GM18511 (cell line): ENCODE results near the gene CDK6.

ENCODE experiments used
- ATAC-seq: cut with Tn5 transposase; IDR thresholded peaks from one replicate; pipeline ENCODE4 v1.9.1; 2021; ENCODE audit warnings: mild to moderate bottlenecking, moderate library complexity; ENCODE audit not compliant: unreplicated experiment

Gene CDK6

DNA sequence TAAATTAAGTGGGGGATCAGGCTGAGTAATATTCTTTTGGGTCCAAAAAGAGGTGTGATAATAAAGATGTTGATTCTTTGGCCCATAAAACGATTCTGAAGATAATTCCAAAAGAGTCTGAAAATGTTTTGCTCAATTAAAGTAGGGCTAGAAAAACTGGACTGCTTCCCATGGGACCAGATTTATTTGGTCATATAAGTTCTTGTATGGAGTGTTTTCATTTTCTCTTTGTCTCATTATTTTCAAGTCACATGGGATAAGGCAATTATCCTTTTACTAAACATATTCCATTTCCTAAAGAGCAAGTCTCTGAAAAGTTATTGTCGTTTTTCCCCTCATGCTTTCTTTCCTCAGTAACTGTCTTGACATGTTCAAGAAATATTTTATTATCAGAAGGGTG is 41.5 kb downstream of the CDK6 start:
- ATAC-seq, result no peak

DNA sequence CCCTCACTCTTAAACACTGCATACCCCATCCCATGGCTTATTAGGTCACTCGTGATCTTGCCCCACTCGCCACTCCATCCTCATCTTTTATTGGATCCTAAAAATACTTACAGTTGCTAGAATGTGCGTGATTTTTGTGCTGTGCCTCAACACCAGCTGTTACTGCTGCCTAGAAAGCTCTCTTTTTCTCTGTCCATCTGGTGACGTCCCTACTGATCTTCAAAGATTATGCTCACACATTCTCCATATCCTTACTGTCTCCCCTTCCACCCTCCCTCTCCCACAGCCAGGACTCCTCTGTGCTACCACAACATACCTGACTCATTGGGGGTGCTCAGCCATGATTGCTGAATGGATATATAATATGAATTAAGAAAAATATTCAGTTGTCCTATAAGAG is 42.0 kb downstream of the CDK6 start:
- ATAC-seq, result no peak

DNA sequence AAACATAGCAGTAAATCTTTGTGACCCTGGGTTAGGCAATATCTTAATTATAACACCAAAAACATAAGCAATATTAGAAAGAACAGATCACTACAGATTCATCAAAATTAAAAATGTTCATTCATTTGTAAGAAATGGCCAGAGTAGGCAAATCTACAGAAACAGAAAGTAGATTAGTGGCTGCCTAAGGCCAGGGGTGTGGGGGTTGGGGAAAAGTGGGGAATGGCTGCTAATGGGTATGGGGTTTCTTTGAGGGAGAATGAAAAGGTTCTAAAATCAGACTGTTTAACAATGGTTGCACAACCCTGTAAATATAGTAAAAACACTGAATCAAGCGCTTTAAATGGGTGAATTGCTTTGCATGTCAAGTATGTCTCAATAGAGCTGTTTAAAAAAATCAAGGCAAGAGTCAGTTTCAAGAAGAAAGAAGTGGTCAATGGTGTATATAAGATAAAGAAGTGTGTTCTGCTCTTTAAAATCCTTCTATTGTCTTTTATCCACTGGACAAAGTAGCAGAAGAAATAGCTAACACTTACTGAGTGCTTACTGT is 42.6 kb downstream of the CDK6 start:
- ATAC-seq, result no peak

DNA sequence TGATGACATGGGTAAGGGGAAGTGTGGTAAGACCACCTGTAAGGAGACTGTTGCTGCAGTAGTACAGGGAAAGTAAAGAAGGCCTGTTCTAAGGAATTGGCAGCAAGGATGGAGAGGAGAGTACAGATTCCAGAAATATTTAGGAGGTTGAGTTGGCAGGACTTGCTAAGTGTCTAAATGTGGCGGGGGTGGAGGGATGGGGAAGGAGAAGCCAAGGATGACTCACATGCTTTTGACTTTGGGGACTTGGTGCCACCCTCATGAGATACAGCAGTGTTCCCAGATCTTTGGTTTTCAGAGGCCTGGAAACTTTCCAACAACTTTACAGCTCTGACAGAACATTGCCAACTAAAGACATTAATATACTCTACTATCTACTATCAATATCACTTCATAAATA is 45.4 kb downstream of the CDK6 start:
- no peak for ATAC-seq

DNA sequence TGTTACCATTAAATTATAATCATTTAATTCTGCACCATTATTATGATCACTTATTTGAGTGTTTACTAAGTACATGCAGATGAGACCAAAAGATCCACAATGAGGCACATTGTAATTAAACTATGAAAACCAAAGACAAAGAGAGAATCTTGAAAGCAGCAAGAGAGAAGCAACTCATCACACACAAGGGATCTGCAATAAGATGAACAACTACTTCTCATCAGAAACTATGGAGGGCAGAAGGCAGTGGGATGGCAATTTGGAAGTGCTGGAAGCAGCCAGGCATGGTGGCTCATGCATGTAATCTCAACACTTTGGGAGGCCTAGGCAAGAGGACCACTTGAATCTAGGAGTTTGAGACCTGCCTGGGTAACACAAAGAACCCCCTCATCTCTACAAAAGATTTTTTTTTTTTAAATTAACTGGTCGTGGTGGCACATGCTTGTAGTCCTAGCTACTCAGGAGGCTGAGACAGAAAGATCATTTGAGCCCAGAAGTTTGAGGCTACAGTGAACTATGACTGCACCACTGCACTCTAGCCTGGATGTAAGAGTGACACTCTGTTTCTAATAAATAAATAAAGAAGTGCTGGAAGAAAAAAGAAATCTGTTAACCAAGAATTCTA is 47.7 kb downstream of the CDK6 start:
- ATAC-seq, result no peak

DNA sequence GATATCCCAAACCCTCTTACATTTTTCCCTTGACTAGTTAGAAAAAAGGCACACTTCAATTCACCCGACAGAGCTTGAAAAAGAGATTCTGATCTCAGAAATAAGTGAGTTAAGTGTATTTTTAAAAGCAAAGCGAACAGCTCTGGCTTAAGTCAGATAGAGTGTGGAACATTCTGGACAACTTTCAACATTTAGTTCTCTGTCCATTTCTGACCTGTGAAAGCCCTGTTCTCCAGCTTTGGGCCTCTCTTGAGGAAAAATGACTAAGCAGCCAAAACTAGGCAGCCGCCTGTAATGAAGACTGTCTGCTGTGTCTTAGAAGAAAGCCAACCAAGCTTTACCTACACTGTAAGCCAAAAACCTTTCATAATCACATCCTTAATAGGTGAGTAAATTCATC is 50.5 kb downstream of the CDK6 start:
- no peak for ATAC-seq

DNA sequence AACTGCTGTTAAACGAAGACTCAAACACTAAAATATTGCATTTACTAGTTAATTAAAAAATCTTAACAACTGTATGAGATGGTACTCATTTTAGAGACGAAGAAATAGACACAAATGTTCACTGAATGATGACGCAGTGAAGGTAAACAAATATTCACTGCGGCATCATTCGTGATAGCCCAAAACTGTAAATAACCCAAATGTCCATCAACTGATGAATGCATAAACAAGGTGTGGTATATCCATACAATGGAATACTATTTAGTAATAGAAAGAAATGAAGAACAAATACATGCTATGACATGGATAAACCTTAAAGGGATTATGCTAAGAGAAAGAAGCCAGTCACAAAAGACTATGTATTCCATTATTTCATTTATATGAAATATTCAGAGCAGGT is 51.4 kb downstream of the CDK6 start:
- ATAC-seq, result no peak

DNA sequence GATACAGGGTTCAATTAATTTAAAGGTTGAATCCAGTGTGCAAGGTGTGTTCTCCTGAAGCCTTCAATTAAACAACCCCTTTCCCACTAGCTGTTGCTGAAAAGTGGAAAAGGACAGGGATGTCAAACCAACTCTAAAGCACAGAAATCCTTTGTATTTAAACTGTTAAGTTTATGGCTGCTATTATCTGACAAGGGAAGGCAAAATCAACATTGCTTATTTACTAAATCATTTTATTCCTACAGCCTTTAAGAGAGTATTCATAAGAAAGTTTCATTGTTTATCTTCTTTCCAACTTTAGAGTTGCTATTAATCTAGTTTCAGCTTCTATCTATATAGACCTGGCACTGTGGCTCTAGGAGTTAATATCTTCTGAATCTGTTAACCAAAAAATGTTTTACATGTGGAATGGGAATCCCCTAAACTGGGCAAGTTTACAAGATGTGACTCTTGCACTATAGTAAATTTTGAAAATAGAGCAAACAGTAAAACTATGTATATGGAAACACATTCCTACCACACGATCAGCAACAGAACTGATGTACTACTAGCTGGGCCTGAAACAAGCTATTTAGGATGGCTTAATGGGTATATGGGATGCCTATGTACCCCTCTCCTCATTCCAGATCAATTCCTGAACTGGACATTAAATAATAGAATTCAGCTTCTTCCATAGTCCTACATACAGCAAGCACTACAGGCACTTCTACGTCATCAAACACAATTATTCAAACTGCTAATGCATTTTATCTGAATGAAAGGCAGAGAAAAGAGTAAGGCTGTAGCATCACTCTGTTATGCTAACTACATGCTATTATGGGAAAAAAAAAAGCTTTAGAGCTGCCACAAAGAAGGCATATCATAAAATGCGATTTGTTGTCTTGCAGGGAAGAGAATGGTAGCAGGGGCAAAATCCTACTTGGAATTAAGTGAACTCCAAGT is 52.8 kb downstream of the CDK6 start:
- ATAC-seq, result peak; percentile 44

DNA sequence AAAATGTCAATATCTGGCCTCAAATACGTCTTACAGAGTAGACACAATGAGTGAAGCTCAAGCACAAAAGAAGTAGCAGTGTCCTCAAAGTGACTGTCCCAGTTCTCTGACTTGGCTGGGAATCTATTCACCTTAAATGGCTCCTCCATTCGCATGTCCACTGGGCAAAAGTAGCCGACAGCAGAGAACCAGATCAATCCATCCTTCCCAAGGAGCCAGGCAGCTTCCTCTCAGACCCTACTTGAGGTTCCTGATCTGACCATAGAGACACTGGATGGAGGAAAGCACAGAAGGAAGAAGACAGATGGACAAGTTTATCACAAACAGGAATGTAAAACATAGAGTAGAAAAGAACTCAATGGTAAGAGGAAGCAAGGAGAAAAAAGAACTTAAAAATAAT is 53.5 kb downstream of the CDK6 start:
- no peak for ATAC-seq

DNA sequence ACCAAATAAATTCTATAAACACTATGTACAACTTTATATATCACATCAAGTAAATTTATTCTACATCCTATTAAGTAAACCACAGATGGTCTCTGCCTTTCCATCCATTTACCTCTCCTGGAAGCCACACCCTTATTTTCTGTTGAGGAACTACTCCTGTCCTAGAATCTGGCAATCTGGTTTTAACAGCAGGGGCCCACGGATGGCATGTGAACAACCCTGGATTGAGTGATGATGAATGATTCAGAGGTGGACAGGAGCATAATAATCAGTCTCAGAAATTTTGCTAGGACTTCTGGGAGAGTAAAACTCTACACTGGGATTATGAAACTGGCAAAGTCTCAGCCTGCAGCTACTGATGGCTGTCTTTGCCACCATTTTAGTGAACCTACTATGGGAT is 54.1 kb downstream of the CDK6 start:
- no peak for ATAC-seq

DNA sequence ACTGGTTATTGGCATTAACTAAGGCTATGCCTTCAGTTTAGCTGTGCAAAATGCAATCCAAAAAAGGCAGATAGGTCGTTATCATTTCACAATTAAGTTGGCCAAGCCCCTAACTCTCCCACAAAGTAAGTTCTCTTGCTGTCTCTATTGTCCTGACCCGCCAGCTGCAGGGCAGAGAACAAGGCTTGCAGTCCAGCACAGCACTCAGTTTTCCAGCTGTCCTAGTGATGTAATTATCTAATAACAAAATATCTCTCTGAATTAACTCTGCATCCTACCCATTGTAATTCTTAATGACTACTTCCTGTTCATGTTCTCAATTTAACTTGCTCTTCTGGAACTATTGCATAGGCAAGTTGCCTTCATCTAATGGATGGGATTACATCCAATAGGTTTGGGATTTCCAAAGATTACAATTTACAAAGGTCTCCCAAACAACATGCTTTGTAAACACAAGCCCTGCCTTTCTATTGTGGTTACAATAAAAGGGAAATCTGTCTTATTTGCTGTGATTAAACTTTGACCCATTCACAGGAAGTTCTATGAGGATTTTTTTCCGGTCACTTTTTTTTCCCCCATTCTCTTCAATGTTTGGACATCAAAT is 55.2 kb downstream of the CDK6 start:
- ATAC-seq, result no peak

DNA sequence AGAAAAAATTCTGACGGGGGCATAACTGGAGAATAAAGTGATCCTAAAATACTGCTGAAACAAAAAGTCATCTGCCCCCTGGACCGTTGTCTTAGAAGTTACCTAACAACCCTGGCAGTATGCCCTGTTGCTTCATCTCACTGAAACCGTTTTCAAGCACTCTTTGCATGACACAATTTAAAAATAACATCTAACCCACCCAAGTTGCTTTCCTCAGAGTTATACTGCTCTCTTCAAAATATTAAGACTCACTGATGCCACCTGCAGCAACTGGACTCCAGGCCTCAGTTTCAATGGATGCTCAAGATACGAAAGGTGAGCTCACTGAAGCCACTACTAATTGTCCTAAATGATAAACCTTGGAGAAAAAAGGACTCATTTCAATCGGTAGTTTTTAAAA is 57.4 kb downstream of the CDK6 start:
- ATAC-seq, result peak; percentile 81

DNA sequence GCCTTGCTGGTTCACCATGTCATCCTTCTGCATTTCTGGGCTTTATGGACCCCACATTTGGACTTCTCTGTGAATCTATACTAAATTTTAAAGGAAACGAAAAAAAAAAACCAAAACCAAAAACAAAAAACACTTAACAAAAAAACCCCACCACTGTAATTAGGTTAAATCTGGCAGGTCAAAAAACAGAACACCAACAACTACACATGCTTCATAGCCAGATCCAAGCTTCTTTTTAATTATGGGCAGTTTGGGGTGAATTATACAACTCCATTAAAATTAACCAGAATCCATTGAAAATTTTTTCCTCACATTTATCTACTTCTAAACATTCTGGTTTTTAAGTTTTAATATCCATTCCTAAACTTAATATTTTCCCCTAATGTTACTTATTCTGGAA is 58.4 kb downstream of the CDK6 start:
- no peak for ATAC-seq

DNA sequence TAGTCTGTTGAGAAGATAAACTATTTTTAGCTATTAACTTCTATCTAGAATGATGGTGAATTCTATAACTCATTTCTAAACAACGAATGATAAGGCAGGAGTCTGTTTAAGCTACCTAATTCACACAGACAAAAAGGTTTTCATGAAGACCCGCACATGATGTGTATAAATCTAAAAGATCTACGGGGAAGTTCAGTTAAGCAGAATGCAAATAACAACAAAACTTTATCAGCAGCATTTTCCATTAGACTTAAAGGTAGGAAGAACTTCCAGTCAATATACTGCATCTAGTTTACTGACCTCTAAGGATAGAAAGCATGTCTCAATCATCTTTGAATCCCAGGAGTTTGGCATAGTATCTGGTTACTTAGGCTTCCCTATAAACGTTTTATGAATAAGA is 62.6 kb downstream of the CDK6 start:
- ATAC-seq, result no peak

DNA sequence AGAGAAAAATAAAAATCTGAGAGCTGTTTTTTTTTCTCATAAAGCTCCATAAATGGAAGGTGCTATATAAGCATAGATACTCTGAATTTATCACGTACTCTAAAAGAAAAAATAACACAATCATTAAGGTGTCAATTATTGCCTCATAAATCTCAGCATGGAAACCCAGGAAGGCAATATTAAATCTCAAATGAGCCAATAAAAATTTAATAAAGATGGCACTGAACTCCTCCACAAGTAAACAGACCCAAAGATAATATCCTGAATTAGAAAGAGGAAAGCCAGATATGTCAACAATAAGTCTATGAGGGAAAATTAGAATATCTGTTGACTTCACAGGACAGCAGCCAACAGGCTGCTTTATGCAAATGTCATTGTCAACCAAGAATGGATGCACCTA is 66.5 kb downstream of the CDK6 start:
- no peak for ATAC-seq

DNA sequence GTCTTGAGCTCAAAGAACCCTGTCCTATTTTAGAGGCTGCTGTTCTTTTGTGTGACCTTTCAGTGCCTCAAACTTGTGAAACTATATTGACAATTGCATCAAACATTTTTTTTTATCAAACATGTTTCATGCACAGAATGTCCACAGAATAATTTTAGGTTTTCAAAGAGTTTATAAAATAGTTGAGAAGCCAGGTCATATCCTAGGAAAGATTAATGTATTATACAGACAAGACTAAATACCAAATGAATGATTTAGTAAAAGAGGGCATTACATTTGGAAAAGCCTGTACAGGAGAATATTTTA is 67.0 kb downstream of the CDK6 start:
- peak; percentile 29 for ATAC-seq

DNA sequence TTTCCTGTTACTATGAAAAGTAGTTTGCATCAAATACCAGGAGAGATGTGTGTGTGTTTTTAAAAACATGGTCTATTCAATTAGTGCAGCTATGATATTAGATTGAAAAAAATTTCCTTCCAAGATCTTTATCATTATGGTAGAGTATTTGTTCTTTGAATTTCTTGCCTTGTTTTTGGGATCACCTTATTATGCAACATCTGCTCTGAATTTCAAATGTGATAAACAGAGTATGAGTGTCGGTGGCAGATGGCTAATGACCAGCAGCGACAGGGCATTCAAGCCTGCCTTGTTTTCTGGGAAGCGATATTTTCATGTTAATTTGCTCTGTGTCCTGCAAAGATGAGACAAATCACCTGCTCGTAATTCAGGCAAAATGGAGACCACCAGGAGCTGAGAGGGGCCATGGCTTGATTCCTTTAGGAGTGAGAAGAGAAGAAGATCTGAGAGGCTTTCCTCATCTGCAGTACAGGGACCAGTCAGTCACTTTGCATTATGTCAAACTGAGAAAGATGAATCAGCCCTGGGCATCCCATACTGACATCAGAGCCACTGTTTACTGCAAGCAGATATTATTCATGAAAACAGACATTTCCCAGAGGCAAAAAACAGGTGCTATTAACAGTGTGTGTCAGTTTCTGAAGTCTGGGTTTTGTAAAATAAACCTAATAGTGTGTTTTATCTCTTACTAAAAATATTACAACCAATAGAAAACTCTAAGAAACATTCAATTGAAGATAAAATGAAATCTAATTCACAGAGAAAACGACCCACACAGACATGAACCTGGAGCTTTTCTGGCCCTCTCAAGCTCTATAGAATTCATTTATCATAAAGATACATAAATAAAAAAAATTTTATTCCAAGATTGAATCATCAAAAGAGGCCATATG is 67.6 kb downstream of the CDK6 start:
- ATAC-seq, result peak; percentile 79

DNA sequence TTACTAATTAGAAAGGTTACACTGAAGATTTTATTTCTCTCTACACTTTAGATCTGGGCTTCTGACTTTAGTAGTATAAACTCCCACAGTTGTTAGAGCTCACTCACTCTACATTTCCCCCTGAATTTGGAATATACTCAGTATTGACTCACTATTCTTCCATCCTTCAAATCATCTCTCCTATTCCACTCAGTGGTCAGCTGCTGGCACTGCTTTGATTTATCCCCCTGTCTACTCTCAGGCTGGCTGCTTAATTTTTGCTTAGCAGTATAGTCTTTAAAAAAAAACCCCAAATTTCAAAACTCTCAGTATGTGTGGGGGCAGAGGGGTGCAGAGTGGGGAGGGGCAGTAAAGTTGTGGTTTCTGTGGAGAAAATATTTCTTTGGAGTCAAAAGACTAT is 68.9 kb downstream of the CDK6 start:
- ATAC-seq, result no peak

DNA sequence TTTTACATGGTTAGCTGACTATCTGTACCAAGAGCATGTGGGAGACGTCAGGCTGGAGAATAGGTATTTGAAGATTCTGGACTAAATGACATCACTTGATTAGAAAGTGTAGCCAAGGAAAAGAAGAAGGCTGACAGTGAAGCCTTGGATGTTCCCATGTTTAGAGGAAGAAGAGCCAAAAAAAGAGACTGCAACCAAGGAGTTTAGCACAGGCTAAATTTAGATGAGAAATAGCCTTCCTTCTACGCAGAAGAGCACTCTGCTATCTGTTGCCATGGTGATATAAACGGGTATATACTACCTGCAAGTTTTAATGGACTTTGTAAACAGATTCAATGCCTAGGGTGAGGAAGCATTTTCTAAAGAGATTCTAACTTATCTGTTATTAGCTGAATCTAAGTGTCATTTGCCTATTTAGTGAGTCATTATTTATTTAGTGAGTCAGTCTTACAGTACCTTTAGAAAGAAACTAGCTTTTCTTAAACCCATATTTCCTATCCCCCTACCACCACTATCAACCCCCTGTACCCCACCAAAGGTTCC is 69.8 kb downstream of the CDK6 start:
- ATAC-seq, result no peak

DNA sequence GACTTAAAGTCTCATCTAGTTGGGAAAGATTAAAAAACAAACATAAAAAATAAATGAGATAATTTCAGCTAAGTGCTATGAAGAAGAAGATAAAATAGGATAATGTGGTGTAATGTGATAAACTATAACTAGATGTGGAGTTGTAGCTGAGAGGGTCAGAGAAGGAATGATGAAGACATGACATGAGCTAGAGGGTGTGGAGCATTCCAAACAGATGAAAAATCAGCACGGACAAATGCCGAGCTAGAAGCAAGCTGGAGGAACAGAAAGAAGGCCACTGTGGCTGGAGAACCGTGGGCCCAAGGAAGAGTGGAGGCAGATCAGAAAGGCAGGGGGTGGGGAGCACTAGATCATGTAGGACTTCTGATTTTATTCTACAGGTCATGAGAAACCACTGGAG is 70.6 kb downstream of the CDK6 start:
- ATAC-seq, result no peak
